Mononuclear cell (primary cell): ENCODE measurements around the gene JADE2. TPM values are rescaled to one million over a fixed set of nuclear protein-coding genes. Genes with fewer than 3 reads are reported as not detected.

Source experiments
- H3K27me3 ChIP-seq: 2 replicates; pipeline ENCODE4 v1.6.0; 2011; ENCODE audit warnings: low read length, control low read depth; ENCODE audit not compliant: insufficient read depth
- H3K4me1 ChIP-seq: 2 replicates; pipeline ENCODE4 v1.5.1; 2011; ENCODE audit warnings: mild to moderate bottlenecking, low read length, control low read depth; ENCODE audit not compliant: insufficient read depth
- H3K4me3 ChIP-seq: 2 replicates; pipeline ENCODE4 v1.5.1; 2011; ENCODE audit warnings: mild to moderate bottlenecking, low read length, moderate library complexity
- H3K9me3 ChIP-seq: 2 replicates; pipeline ENCODE4 v1.5.1; 2011; ENCODE audit warnings: low read depth, mild to moderate bottlenecking, control low read depth, low read length
- total RNA-seq: library from RNA; depleted of rRNA; stranded (reverse); fragments of >200 nt; gene quantifications from one replicate; pipeline ENCODE4 v1.2.3, GENCODE V29; 2012

The JADE2 gene
- total RNA-seq, 1 donor: 51.3 TPM

GRCh38 chr5:134576386-134577021 is 51.0 kb downstream of the JADE2 start:
- Histone ChIP-seq H3K4me1 (no peaks in the 10 kb centered on the region), H3K9me3 (no peaks in the 10 kb centered on the region), H3K4me3 (no peak overlapping the region), H3K27me3 (no peaks in the 10 kb centered on the region)

- H3K4me3 ChIP-seq: no peak overlapping the region
- no peaks in the 10 kb centered on the region for H3K4me1 ChIP-seq
- H3K9me3 ChIP-seq: no peaks in the 10 kb centered on the region
- no peaks in the 10 kb centered on the region for H3K27me3 ChIP-seq
These were observed 51.7 kb downstream of the JADE2 start for GRCh38 chr5:134577022-134577795.

GRCh38 chr5:134577796-134578577 is 52.5 kb downstream of the JADE2 start:
- no peaks in the 10 kb centered on the region for H3K27me3 ChIP-seq
- H3K4me1 ChIP-seq: no peaks in the 10 kb centered on the region
- no peak overlapping the region for H3K4me3 ChIP-seq
- no peaks in the 10 kb centered on the region for H3K9me3 ChIP-seq

- no peaks in the 10 kb centered on the region for H3K27me3 ChIP-seq
- no peaks in the 10 kb centered on the region for H3K9me3 ChIP-seq
- H3K4me3 ChIP-seq: no peak overlapping the region
- no peaks in the 10 kb centered on the region for H3K4me1 ChIP-seq
These were observed 53.3 kb downstream of the JADE2 start for GRCh38 chr5:134578578-134579283.

GRCh38 chr5:134579284-134579771 is 53.9 kb downstream of the JADE2 start:
- Histone ChIP-seq H3K9me3 (no peaks in the 10 kb centered on the region), H3K4me1 (no peaks in the 10 kb centered on the region), H3K27me3 (no peaks in the 10 kb centered on the region)

GRCh38 chr5:134580001-134580460 is 54.6 kb downstream of the JADE2 start:
- H3K27me3 ChIP-seq: no peaks in the 10 kb centered on the region
- H3K4me3 ChIP-seq: no peak overlapping the region
- H3K9me3 ChIP-seq: no peaks in the 10 kb centered on the region
- H3K4me1 ChIP-seq: no peaks in the 10 kb centered on the region

More at GRCh38 chr5:134579284-134579771, 53.9 kb downstream of the JADE2 start:
- H3K4me3 ChIP-seq: no peak overlapping the region

- H3K4me3 ChIP-seq: no peak overlapping the region
- no peaks in the 10 kb centered on the region for H3K9me3 ChIP-seq
- no peaks in the 10 kb centered on the region for H3K4me1 ChIP-seq
- H3K27me3 ChIP-seq: no peaks in the 10 kb centered on the region
These were observed 55.9 kb downstream of the JADE2 start for GRCh38 chr5:134581241-134581981.

GRCh38 chr5:134582281-134582680 is 56.8 kb downstream of the JADE2 start:
- H3K4me3 ChIP-seq: no peak overlapping the region
- no peaks in the 10 kb centered on the region for H3K9me3 ChIP-seq
- no peaks in the 10 kb centered on the region for H3K27me3 ChIP-seq
- H3K4me1 ChIP-seq: peaks cover 6% of the 10 kb centered on the region

GRCh38 chr5:134582941-134583340 is 57.5 kb downstream of the JADE2 start:
- Histone ChIP-seq H3K9me3 (no peaks in the 10 kb centered on the region), H3K4me3 (no peak overlapping the region), H3K4me1 (peaks cover 6% of the 10 kb centered on the region), H3K27me3 (no peaks in the 10 kb centered on the region)

GRCh38 chr5:134583766-134584165 is 58.3 kb downstream of the JADE2 start:
- Histone ChIP-seq H3K4me1 (peaks cover 6% of the 10 kb centered on the region), H3K4me3 (no peak overlapping the region), H3K9me3 (no peaks in the 10 kb centered on the region), H3K27me3 (no peaks in the 10 kb centered on the region)

GRCh38 chr5:134584662-134585061 is 59.2 kb downstream of the JADE2 start:
- Histone ChIP-seq H3K4me1 (peaks cover 6% of the 10 kb centered on the region), H3K27me3 (no peaks in the 10 kb centered on the region), H3K9me3 (no peaks in the 10 kb centered on the region), H3K4me3 (no peak overlapping the region)

- Histone ChIP-seq H3K4me3 (no peak overlapping the region), H3K27me3 (no peaks in the 10 kb centered on the region), H3K4me1 (peaks cover 6% of the 10 kb centered on the region)
These were observed 60.5 kb downstream of the JADE2 start for GRCh38 chr5:134585966-134586365.

GRCh38 chr5:134586866-134587524 is 61.5 kb downstream of the JADE2 start:
- H3K27me3 ChIP-seq: no peaks in the 10 kb centered on the region
- H3K9me3 ChIP-seq: no peaks in the 10 kb centered on the region
- H3K4me1 ChIP-seq: peaks cover 6% of the 10 kb centered on the region
- H3K4me3 ChIP-seq: no peak overlapping the region

More at GRCh38 chr5:134585966-134586365, 60.5 kb downstream of the JADE2 start:
- no peaks in the 10 kb centered on the region for H3K9me3 ChIP-seq
